PFSK-1 (cell line): ENCODE measurements around the gene SLC27A3.

Experiments
- FOXP2 ChIP-seq: optimal IDR thresholded peaks from 2 replicates; pipeline ENCODE3; 2011; ENCODE audit warnings: borderline replicate concordance, control low read depth, inconsistent platforms; ENCODE audit not compliant: insufficient read depth; ENCODE audit errors: extremely low read length, extremely low read depth
- POLR2AphosphoS5 ChIP-seq: IDR thresholded peaks from 2 replicates; pipeline ENCODE4 v1.6.1; 2012; ENCODE audit warnings: low read depth, mild to moderate bottlenecking, control low read depth, low read length, moderate library complexity
- SIN3A ChIP-seq: IDR thresholded peaks from 2 replicates; pipeline ENCODE4 v1.6.1; 2012; ENCODE audit warnings: mild to moderate bottlenecking, low read length, moderate library complexity, borderline replicate concordance; ENCODE audit not compliant: insufficient read depth
- TAF1 ChIP-seq: IDR thresholded peaks from 2 replicates; pipeline ENCODE4 v1.6.1; 2012; ENCODE audit warnings: low read length, control low read depth, borderline replicate concordance; ENCODE audit not compliant: insufficient read depth
- TF ChIP-seq, protein P1 (sequence below), 2 experiments: IDR thresholded peaks; 2 replicates each; pipeline versions ENCODE4 v1.6.1 to v1.8.0; 2011 to 2012; ENCODE audit warnings: low read depth in 2 of 2, low read length in 2 of 2, control low read depth in 1 of 2, inconsistent platforms in 1 of 2, mild to moderate bottlenecking in 1 of 2, moderate library complexity in 1 of 2; ENCODE audit not compliant: insufficient read depth in 1 of 2

Gene SLC27A3

DNA sequence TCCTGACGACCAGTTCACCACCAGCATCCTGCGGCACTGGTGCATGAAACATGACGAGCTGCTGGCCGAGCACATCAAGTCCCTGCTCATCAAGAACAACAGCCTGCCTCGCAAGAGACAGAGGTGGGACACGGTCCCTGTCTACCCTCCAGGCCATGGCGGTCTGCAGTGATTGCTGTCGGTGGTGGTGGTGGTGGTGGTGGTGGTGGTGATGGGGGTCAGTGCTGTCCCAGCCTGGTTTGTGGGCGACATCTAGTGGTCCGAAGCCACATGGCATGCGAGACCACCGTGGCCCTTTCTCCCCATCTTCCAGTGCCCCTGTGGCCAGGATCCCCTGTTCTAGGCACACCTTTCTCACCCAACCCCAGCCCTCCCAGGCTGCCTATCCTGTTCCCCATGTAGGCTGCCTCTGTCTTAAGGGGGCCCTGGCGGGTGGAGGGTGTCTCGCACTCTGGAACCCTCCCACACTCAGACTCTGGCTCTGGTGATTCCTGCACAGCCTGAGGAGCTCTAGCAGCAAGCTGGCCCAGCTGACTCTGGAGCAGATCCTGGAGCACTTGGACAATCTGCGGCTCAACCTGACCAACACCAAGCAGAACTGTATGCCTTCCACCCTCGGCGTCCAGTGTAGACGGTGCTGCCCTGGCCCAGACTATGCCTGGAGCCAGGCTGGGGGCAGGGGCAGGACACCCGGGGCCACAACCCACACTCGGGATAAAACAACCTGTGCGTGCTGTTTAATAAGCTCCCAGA lies 3.2 kb upstream of the SLC27A3 start:
- TF ChIP-seq SIN3A = no peak
- no peak for TF ChIP-seq FOXP2
- TF ChIP-seq TAF1 = no peak
- no peak for TF ChIP-seq POLR2AphosphoS5
- TF ChIP-seq, protein P1, sequence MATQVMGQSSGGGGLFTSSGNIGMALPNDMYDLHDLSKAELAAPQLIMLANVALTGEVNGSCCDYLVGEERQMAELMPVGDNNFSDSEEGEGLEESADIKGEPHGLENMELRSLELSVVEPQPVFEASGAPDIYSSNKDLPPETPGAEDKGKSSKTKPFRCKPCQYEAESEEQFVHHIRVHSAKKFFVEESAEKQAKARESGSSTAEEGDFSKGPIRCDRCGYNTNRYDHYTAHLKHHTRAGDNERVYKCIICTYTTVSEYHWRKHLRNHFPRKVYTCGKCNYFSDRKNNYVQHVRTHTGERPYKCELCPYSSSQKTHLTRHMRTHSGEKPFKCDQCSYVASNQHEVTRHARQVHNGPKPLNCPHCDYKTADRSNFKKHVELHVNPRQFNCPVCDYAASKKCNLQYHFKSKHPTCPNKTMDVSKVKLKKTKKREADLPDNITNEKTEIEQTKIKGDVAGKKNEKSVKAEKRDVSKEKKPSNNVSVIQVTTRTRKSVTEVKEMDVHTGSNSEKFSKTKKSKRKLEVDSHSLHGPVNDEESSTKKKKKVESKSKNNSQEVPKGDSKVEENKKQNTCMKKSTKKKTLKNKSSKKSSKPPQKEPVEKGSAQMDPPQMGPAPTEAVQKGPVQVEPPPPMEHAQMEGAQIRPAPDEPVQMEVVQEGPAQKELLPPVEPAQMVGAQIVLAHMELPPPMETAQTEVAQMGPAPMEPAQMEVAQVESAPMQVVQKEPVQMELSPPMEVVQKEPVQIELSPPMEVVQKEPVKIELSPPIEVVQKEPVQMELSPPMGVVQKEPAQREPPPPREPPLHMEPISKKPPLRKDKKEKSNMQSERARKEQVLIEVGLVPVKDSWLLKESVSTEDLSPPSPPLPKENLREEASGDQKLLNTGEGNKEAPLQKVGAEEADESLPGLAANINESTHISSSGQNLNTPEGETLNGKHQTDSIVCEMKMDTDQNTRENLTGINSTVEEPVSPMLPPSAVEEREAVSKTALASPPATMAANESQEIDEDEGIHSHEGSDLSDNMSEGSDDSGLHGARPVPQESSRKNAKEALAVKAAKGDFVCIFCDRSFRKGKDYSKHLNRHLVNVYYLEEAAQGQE (IDR thresholded peaks at IDR 0.05; ENCODE audit: insufficient read depth in 1 of 2, low read depth in 2 of 2, low read length in 2 of 2) = no peak

DNA sequence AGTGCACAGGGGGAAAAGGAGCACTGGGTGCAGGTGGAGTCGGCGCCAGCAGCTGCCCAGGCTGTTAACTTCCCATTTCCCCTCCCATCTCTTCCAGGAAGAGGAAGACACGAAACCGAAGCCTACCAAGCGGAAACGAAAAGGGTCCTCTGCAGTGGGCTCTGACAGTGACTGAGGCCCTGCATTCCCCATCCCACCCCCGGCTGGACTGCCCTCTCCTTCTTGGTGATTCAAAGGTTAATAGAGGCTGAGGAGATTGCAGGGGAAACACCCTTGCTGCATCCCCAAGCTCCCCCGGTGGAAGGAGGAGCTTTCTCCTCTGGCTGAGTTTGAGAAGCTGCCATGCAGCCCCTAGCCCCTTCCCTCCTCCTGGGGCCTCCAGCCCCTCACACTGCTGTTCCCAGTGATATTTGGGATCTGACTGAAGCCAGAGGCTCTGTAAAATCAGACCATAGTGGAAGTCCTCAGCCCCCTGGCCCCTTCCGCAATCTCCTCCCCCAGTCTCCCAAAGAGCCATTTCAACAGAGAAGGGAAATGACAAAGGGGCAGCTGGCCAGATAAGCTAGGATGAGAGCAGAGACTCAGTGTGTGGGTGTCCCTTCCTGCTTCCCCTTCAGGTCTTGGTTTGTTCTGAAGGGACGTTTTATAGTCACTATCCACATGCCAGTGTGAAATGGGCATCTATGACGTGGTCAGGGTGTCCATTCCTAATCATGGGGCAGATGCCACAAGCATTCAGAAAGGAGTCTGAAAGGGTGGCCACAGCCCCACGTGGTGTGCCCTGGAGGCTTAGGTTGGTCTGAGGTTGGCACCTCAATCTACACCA lies 1.9 kb upstream of the SLC27A3 start:
- TF ChIP-seq, protein P1 (IDR thresholded peaks at IDR 0.05; ENCODE audit: insufficient read depth in 1 of 2, low read depth in 2 of 2, low read length in 2 of 2) = no peak
- no peak for TF ChIP-seq FOXP2
- TF ChIP-seq TAF1 = no peak
- TF ChIP-seq POLR2AphosphoS5 = no peak
- no peak for TF ChIP-seq SIN3A

DNA sequence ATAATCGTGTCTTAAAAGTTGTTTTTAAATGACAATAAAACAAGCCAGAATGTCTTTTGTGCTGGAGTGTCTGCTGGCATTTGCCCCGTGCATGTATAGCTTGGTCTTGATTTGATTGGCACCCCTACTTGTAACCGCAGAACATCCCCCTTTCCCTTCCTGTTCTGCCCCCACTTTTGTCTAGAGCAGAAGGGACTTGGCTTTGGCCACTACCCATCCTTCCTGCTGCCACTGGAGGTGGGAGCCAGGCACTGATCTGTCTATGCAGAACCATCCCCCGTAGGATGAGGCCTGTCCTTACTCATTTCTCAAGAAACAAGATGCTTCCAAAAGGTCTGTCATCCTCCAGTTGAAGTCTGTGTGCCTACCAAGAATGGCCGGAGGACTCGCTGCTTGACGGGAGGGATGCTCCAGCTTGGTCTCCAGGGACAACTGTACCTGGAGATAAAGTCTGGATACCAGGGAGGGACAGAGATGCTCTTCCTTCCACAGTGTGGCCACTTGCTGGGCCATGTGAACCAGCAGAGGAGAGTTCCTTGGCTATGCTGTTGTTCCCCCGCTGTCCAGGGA lies 1.1 kb upstream of the SLC27A3 start:
- TF ChIP-seq POLR2AphosphoS5 = no peak; the same call in 1 of the 2 replicates

DNA sequence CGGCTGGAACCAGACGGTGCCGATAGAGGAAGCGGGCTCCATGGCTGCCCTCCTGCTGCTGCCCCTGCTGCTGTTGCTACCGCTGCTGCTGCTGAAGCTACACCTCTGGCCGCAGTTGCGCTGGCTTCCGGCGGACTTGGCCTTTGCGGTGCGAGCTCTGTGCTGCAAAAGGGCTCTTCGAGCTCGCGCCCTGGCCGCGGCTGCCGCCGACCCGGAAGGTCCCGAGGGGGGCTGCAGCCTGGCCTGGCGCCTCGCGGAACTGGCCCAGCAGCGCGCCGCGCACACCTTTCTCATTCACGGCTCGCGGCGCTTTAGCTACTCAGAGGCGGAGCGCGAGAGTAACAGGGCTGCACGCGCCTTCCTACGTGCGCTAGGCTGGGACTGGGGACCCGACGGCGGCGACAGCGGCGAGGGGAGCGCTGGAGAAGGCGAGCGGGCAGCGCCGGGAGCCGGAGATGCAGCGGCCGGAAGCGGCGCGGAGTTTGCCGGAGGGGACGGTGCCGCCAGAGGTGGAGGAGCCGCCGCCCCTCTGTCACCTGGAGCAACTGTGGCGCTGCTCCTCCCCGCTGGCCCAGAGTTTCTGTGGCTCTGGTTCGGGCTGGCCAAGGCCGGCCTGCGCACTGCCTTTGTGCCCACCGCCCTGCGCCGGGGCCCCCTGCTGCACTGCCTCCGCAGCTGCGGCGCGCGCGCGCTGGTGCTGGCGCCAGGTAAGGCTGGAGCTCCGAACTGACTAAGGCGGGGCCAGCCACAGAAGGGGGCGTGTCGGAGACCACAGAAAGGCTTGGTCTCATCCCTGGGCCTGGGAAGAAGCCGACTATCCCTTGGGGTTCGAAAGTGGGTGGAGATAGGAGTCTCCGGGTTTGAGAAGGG lies 486 bp downstream of the SLC27A3 start:
- TF ChIP-seq FOXP2 = peak; percentile 44
- TF ChIP-seq TAF1 = no peak
- TF ChIP-seq, protein P1 (IDR thresholded peaks at IDR 0.05; ENCODE audit: insufficient read depth in 1 of 2, low read depth in 2 of 2, low read length in 2 of 2) = no peak
- TF ChIP-seq SIN3A = no peak

DNA sequence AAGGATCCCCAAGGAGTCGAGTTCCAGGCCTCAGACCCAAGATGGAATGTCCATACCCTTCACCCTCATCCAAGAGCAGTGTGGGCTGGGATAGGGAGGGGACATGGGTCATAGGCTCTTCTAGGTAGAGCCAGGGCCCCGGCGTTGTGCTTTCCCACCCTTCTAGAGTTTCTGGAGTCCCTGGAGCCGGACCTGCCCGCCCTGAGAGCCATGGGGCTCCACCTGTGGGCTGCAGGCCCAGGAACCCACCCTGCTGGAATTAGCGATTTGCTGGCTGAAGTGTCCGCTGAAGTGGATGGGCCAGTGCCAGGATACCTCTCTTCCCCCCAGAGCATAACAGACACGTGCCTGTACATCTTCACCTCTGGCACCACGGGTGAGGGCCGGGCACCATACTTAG lies 1.1 kb downstream of the SLC27A3 start:
- TF ChIP-seq, protein P1 (IDR thresholded peaks at IDR 0.05; ENCODE audit: insufficient read depth in 1 of 2, low read depth in 2 of 2, low read length in 2 of 2) = no peak
- TF ChIP-seq SIN3A (no peak), TAF1 (no peak), FOXP2 (no peak), POLR2AphosphoS5 (no peak)
